ENCODE results near the gene BMPR1B. TPM values are rescaled to one million over a fixed set of nuclear protein-coding genes. Genes with fewer than 3 reads are reported as not detected.

Gene BMPR1B
- total RNA-seq, 1 donor from 2014 or later, result not detected

GRCh38 chr4:94882756-94883155 lies 125.0 kb downstream of the BMPR1B start:
- ChIA-PET CTCF (no interaction called here), POLR2A (no interaction called here)
- H3K27me3 Mint-ChIP-seq, result no peaks in the 10 kb centered on the region
- TF ChIP-seq, protein P1, sequence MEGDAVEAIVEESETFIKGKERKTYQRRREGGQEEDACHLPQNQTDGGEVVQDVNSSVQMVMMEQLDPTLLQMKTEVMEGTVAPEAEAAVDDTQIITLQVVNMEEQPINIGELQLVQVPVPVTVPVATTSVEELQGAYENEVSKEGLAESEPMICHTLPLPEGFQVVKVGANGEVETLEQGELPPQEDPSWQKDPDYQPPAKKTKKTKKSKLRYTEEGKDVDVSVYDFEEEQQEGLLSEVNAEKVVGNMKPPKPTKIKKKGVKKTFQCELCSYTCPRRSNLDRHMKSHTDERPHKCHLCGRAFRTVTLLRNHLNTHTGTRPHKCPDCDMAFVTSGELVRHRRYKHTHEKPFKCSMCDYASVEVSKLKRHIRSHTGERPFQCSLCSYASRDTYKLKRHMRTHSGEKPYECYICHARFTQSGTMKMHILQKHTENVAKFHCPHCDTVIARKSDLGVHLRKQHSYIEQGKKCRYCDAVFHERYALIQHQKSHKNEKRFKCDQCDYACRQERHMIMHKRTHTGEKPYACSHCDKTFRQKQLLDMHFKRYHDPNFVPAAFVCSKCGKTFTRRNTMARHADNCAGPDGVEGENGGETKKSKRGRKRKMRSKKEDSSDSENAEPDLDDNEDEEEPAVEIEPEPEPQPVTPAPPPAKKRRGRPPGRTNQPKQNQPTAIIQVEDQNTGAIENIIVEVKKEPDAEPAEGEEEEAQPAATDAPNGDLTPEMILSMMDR (IDR thresholded peaks at IDR 0.05), result no peak
- ATAC-seq (ENCODE audit: low read depth) (no peak), DNase-seq (no peak)
- no peaks in the 10 kb centered on the region for H3K4me1 Mint-ChIP-seq
- no peaks in the 10 kb centered on the region for H3K36me3 Mint-ChIP-seq (ENCODE audit: low read depth)
- intact Hi-C loops (cut with micrococcal nuclease), result no loop called here
- H3K27ac Mint-ChIP-seq, result no peak overlapping the region
- no peak overlapping the region for H3K4me3 Mint-ChIP-seq
- no peaks in the 10 kb centered on the region for H3K9me3 Mint-ChIP-seq

DNA sequence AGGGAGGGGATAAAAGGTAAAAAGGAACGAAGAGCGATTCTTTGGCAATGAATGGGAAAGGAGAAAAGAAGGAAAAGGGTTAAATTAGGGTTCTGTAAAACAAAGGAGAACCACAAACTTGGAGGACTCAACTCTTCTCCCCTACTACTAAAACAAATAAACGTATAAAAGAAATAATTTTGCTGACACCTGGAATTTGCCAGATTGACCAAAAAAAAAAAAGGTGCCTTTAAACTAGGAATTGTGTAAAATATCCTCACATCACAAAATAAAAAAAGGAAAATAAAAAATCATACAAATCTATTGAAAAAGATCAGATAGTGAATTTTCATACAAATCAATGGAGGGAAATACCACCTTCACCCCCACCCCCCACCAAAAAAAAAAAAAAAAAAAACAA lies 129.3 kb downstream of the BMPR1B start:
- DNase-seq, result no peak
- H3K4me1 Mint-ChIP-seq, result no peaks in the 10 kb centered on the region
- CTCF ChIA-PET, result no interaction called here
- POLR2A ChIA-PET, result no interaction called here
- no peak overlapping the region for H3K27ac Mint-ChIP-seq
- H3K36me3 Mint-ChIP-seq (ENCODE audit: low read depth), result no peaks in the 10 kb centered on the region
- no peak for ATAC-seq (ENCODE audit: low read depth)
- H3K4me3 Mint-ChIP-seq, result no peak overlapping the region
- TF ChIP-seq, protein P1 (IDR thresholded peaks at IDR 0.05), result no peak
- intact Hi-C loops (cut with micrococcal nuclease), result no loop called here
- H3K27me3 Mint-ChIP-seq, result no peaks in the 10 kb centered on the region
- no peaks in the 10 kb centered on the region for H3K9me3 Mint-ChIP-seq

GRCh38 chr4:94889523-94889922 lies 131.8 kb downstream of the BMPR1B start:
- Mint-ChIP-seq H3K27ac (no peak overlapping the region), H3K36me3 (ENCODE audit: low read depth) (no peaks in the 10 kb centered on the region), H3K4me3 (no peak overlapping the region), H3K27me3 (no peaks in the 10 kb centered on the region), H3K9me3 (no peaks in the 10 kb centered on the region), H3K4me1 (no peaks in the 10 kb centered on the region)
- DNase-seq (no peak), ATAC-seq (ENCODE audit: low read depth) (no peak)
- ChIA-PET CTCF (no interaction called here), POLR2A (no interaction called here)
- intact Hi-C loops (cut with micrococcal nuclease), result no loop called here
- TF ChIP-seq, protein P1 (IDR thresholded peaks at IDR 0.05), result no peak

GRCh38 chr4:94889946-94890345 lies 132.2 kb downstream of the BMPR1B start:
- no peak for DNase-seq
- H3K4me3 Mint-ChIP-seq, result no peak overlapping the region
- no peaks in the 10 kb centered on the region for H3K9me3 Mint-ChIP-seq
- no peaks in the 10 kb centered on the region for H3K36me3 Mint-ChIP-seq (ENCODE audit: low read depth)
- no peak overlapping the region for H3K27ac Mint-ChIP-seq
- H3K4me1 Mint-ChIP-seq, result no peaks in the 10 kb centered on the region
- ATAC-seq (ENCODE audit: low read depth), result no peak
- CTCF ChIA-PET, result no interaction called here
- no peaks in the 10 kb centered on the region for H3K27me3 Mint-ChIP-seq
- intact Hi-C loops (cut with micrococcal nuclease), result no loop called here
- POLR2A ChIA-PET, result no interaction called here
- TF ChIP-seq, protein P1 (IDR thresholded peaks at IDR 0.05), result no peak

DNA sequence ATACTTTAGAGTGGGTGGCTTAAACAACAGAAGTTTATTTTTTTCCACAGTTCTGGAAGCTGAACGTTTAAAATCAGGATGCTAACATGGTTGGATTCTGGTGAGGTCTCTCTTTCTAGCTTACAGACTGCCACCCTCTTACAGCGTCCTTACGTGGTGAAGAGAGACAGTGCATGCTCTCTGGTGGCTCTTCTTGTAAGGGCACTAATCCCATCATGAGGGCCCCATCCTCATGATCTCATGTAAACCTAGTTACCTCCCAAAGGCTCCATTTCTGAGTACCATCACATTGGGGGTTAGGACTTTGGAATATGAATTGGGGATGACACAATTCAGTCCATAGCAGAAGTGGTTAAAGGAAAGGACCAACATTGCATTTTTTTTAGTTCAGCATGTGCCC lies 132.8 kb downstream of the BMPR1B start:
- POLR2A ChIA-PET, result no interaction called here
- intact Hi-C loops (cut with micrococcal nuclease), result no loop called here
- no peak overlapping the region for H3K4me3 Mint-ChIP-seq
- H3K27me3 Mint-ChIP-seq, result no peaks in the 10 kb centered on the region
- no peak overlapping the region for H3K27ac Mint-ChIP-seq
- no peaks in the 10 kb centered on the region for H3K36me3 Mint-ChIP-seq (ENCODE audit: low read depth)
- ATAC-seq (ENCODE audit: low read depth) (no peak), DNase-seq (no peak)
- TF ChIP-seq, protein P1 (IDR thresholded peaks at IDR 0.05), result no peak
- H3K4me1 Mint-ChIP-seq, result no peaks in the 10 kb centered on the region
- H3K9me3 Mint-ChIP-seq, result no peaks in the 10 kb centered on the region
- CTCF ChIA-PET, result no interaction called here
